Measurements from ENCODE around the gene CD72.

GRCh38 chr9:35568196-35568595, 50.0 kb downstream of the CD72 start:
- TF ChIP-seq CTCF (IDR thresholded peaks at IDR 0.05; ENCODE audit: low read depth, low read length, missing input control) (no peak), RAD21 (IDR thresholded peaks at IDR 0.05) (no peak), REST (IDR thresholded peaks at IDR 0.05) (no peak), FOXA1 (IDR thresholded peaks at IDR 0.05) (no peak), MAX (IDR thresholded peaks at IDR 0.05) (no peak), RXRA (IDR thresholded peaks at IDR 0.05) (no peak), TAF1 (conservative IDR thresholded peaks at IDR 0.05) (no peak), GABPA (IDR thresholded peaks at IDR 0.05 in 1 of 2, conservative IDR thresholded peaks at IDR 0.05 in 1 of 2) (no peak), YY1 (IDR thresholded peaks at IDR 0.05) (no peak), JUND (IDR thresholded peaks at IDR 0.05) (no peak), ATF3 (IDR thresholded peaks at IDR 0.05) (no peak)

Data from liver (tissue), 3 donors.